ENCODE measurements around the gene PLD3. TPM values are rescaled to one million over a fixed set of nuclear protein-coding genes. Genes with fewer than 3 reads are reported as not detected.

Gene PLD3
- total RNA-seq, 1 donor from 2014 or later = 116 TPM

- Histone ChIP-seq H3K27me3 (no peaks in the 10 kb centered on the region), H3K4me1 (peaks cover 24% of the 10 kb centered on the region), H3K9ac (no peak overlapping the region), H2AFZ (replicated peaks) (no peak overlapping the region), H3K4me2 (peak overlapping the region; percentile 1), H3K79me2 (ENCODE audit: low read depth) (no peaks in the 10 kb centered on the region), H3K27ac (no peak overlapping the region), H4K20me1 (ENCODE audit: low read depth) (no peaks in the 10 kb centered on the region), H3F3A (ENCODE audit: low read depth) (peaks cover 7% of the 10 kb centered on the region), H3K9me3 (ENCODE audit: low read depth) (no peaks in the 10 kb centered on the region), H3K36me3 (no peaks in the 10 kb centered on the region), H3K4me3 (no peak overlapping the region)
- Mint-ChIP-seq H3K27ac (no peak overlapping the region), H3K4me1 (peaks cover 33% of the 10 kb centered on the region), H3K4me3 (no peak overlapping the region), H3K27me3 (ENCODE audit: insufficient read depth, low read depth) (no peaks in the 10 kb centered on the region), H3K9me3 (no peaks in the 10 kb centered on the region), H3K36me3 (no peaks in the 10 kb centered on the region)
- no peak for DNase-seq (ENCODE audit: low spot score)
- TF ChIP-seq EZH2 (IDR thresholded peaks at IDR 0.05) (no peak), CTCF (IDR thresholded peaks at IDR 0.05) (no peak), EZH2phosphoT487 (IDR thresholded peaks at IDR 0.05) (no peak)
Measured at GRCh38 chr19:40412866-40413265, 64.4 kb downstream of the PLD3 start.

- H3K4me3 ChIP-seq = peak within 1 kb of the TSS; percentile 8
- Mint-ChIP-seq H3K36me3 (no peaks in the 10 kb centered on the region), H3K4me3 (peak within 1 kb of the TSS; percentile 56), H3K4me1 (peaks cover 36% of the 10 kb centered on the region), H3K27me3 (ENCODE audit: insufficient read depth, low read depth) (peaks cover 2% of the 10 kb centered on the region), H3K27ac (peak within 1 kb of the TSS; percentile 85), H3K9me3 (no peaks in the 10 kb centered on the region)
- H3K27me3 ChIP-seq = no peaks in the 10 kb centered on the region
- H3K36me3 ChIP-seq = no peaks in the 10 kb centered on the region
- peaks cover 24% of the 10 kb centered on the region for H3K4me1 ChIP-seq
- H3K9me3 ChIP-seq (ENCODE audit: low read depth) = no peaks in the 10 kb centered on the region
- H3F3A ChIP-seq (ENCODE audit: low read depth) = peaks cover 7% of the 10 kb centered on the region
- no peak within 1 kb of the TSS for H3K27ac ChIP-seq
- H3K79me2 ChIP-seq (ENCODE audit: low read depth) = no peaks in the 10 kb centered on the region
- H3K9ac ChIP-seq = no peak within 1 kb of the TSS
- no peaks in the 10 kb centered on the region for H4K20me1 ChIP-seq (ENCODE audit: low read depth)
- peak within 1 kb of the TSS; percentile 1 for H3K4me2 ChIP-seq
- TF ChIP-seq EZH2phosphoT487 (IDR thresholded peaks at IDR 0.05) (no peak), EZH2 (IDR thresholded peaks at IDR 0.05) (no peak)
- peak; percentile 72 for DNase-seq (ENCODE audit: low spot score)
- H2AFZ ChIP-seq (replicated peaks) = peak within 1 kb of the TSS; percentile 85
Measured at GRCh38 chr19:40413291-40413845, 64.9 kb downstream of the PLD3 start, which contains the start of gene PRX. TSS of gene PRX (minus strand) at chr19:40413378. CDS start at chr19:40407932, 5,446 bp downstream.

- Histone ChIP-seq H3K79me2 (ENCODE audit: low read depth) (no peaks in the 10 kb centered on the region), H3K9me3 (ENCODE audit: low read depth) (no peaks in the 10 kb centered on the region), H3K27ac (no peak overlapping the region), H3K4me2 (no peak overlapping the region), H3K4me1 (peaks cover 21% of the 10 kb centered on the region), H2AFZ (replicated peaks) (peak overlapping the region; percentile 22), H4K20me1 (ENCODE audit: low read depth) (no peaks in the 10 kb centered on the region), H3K4me3 (no peak overlapping the region), H3K27me3 (no peaks in the 10 kb centered on the region), H3K36me3 (no peaks in the 10 kb centered on the region), H3F3A (ENCODE audit: low read depth) (peaks cover 7% of the 10 kb centered on the region), H3K9ac (no peak overlapping the region)
- DNase-seq (ENCODE audit: low spot score) = peak; percentile 4
- Mint-ChIP-seq H3K27ac (peak overlapping the region; percentile 85), H3K9me3 (no peaks in the 10 kb centered on the region), H3K36me3 (no peaks in the 10 kb centered on the region), H3K4me3 (no peak overlapping the region), H3K27me3 (ENCODE audit: insufficient read depth, low read depth) (peaks cover 4% of the 10 kb centered on the region), H3K4me1 (peaks cover 33% of the 10 kb centered on the region)
- no peak for TF ChIP-seq CTCF (IDR thresholded peaks at IDR 0.05)
- TF ChIP-seq EZH2phosphoT487 (IDR thresholded peaks at IDR 0.05) = no peak
Measured at GRCh38 chr19:40414542-40415535, 66.3 kb downstream of the PLD3 start.
